Pancreas (tissue), 10 donors: ENCODE data around the gene ACBD4. TPM values are rescaled to one million over a fixed set of nuclear protein-coding genes. Genes with fewer than 3 reads are reported as not detected.
A peak's percentile ranks its signal among the peaks of the same experiment; 100 is the strongest.

ENCODE experiments used
- ATAC-seq, 4 donors: fragments of 200-7000 bp; cut with Tn5 transposase; one replicate each; pipeline versions ENCODE4 v1.8.0 to v1.9.1; 2020; ENCODE audit warnings: mild to moderate bottlenecking in 4 of 4, moderate library complexity in 4 of 4
- DNase-seq, 6 donors: peaks; one replicate each; pipeline ENCODE4 v3.0.0-alpha.2; 2020
- FAIRE-seq: peaks from 2 replicates; lab custom pipeline; 2012; peaks lifted over from hg19 to GRCh38; lab: Jason Lieb, UNC
- H3K27ac ChIP-seq, 4 donors: fragments of 200-600 bp; sonication (generic); 1 replicate in 3 of 4; 2 replicates in 1 of 4; pipeline versions ENCODE4 v1.5.0 to v1.8.0; 2020
- H3K27me3 ChIP-seq, 4 donors: fragments of 200-600 bp; one replicate each; pipeline ENCODE4 v1.8.0; 2021
- H3K36me3 ChIP-seq, 3 donors: fragments of 200-600 bp; sonication (generic) in 1 of 3; one replicate each; pipeline versions ENCODE4 v1.5.0 to v1.8.0; 2020 to 2021
- H3K4me1 ChIP-seq, 3 donors: fragments of 200-600 bp; one replicate each; pipeline ENCODE4 v1.8.0; 2021
- H3K4me3 ChIP-seq, 4 donors: fragments of 200-600 bp; sonication (generic) in 2 of 4; one replicate each; pipeline versions ENCODE4 v1.5.0 to v1.8.0; 2020 to 2021
- H3K9me3 ChIP-seq, 4 donors: fragments of 200-600 bp; one replicate each; pipeline ENCODE4 v1.8.0; 2021
- WGBS, 2 donors: extraction: QIAGEN DNeasy Blood & Tissue Kit; methylation state at CpG; one replicate each; pipeline ENCODE4 v1.1.7; 2013; 5-methylcytosine and 5-hydroxymethylcytosine counted together
- intact Hi-C, 3 donors: fragments of 100-400 bp; cut with DNase I; formaldehyde crosslinking; loops; one replicate each; pipeline versions ENCODE4 v1.11.1 to v1.14.2; 2022
- polyA plus RNA-seq, 2 donors: library from polyadenylated mRNA; stranded (reverse); fragments of 200-250 nt; gene quantifications; one replicate each; pipeline ENCODE4 v1.2.3, GENCODE V29; 2013
- total RNA-seq, 6 donors: library from RNA; stranded (reverse); fragmentation: NEBNext Ultra II Directional in 4 of 6; extraction: Animal tissue kit (Norgen Biotek cat#: 25700) in 4 of 6; gene quantifications; one replicate each; pipeline versions ENCODE4 v1.2.1 to v1.2.4, GENCODE V29; 2021 to 2023
- TF ChIP-seq, protein P1 (sequence below), 4 donors: fragments of 200-600 bp; sonication (generic) in 3 of 4; IDR thresholded peaks; one replicate each; pipeline versions ENCODE4 v1.5.0 to v1.8.0; 2021; ENCODE audit warnings: antibody characterized with exemption in 4 of 4
- donor health status: healthy with polysubstance abuse.
- donor health status: DM: no; HTN: no; CAD: no; lungs with moderate emphysema.
- donor health status: DM: no; HTN: no; CAD: no.
- donor health status: control.
- donor health status: control.
- donor health status: Bipolar disorder and iron deficiency.
- donor health status: DM: yes; HTN: yes; CAD: no.
- donor health status: DM: no; HTN: no; CAD: no.
- donor health status: DM: no; HTN: no; CAD: no.
- donor health status: DM: yes; HTN: yes; CAD: no.

Gene ACBD4
- total and polyA plus RNA-seq, 8 donors, result 10.6 to 39.0 (median 13.8) TPM

- H3K27ac ChIP-seq, result no peak overlapping the region
- H3K4me1 ChIP-seq, result no peaks in the 10 kb centered on the region
- peaks cover 0 to 29% (median 23%) of the 10 kb centered on the region in 3 donors for H3K36me3 ChIP-seq
- FAIRE-seq (no peak), ATAC-seq (no peak), DNase-seq (no peak)
- TF ChIP-seq, protein P1, sequence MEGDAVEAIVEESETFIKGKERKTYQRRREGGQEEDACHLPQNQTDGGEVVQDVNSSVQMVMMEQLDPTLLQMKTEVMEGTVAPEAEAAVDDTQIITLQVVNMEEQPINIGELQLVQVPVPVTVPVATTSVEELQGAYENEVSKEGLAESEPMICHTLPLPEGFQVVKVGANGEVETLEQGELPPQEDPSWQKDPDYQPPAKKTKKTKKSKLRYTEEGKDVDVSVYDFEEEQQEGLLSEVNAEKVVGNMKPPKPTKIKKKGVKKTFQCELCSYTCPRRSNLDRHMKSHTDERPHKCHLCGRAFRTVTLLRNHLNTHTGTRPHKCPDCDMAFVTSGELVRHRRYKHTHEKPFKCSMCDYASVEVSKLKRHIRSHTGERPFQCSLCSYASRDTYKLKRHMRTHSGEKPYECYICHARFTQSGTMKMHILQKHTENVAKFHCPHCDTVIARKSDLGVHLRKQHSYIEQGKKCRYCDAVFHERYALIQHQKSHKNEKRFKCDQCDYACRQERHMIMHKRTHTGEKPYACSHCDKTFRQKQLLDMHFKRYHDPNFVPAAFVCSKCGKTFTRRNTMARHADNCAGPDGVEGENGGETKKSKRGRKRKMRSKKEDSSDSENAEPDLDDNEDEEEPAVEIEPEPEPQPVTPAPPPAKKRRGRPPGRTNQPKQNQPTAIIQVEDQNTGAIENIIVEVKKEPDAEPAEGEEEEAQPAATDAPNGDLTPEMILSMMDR (IDR thresholded peaks at IDR 0.05), result no peak
- intact Hi-C loops, result no loop called here
- no peaks in the 10 kb centered on the region for H3K27me3 ChIP-seq
- WGBS, 2 donors, result 92 to 95% methylated on average over 5 of the region's 5 CpGs
- H3K9me3 ChIP-seq, result no peaks in the 10 kb centered on the region
- no peak overlapping the region for H3K4me3 ChIP-seq
These were observed 47.5 kb upstream of the ACBD4 start for GRCh38 chr17:45087978-45088377.

DNA sequence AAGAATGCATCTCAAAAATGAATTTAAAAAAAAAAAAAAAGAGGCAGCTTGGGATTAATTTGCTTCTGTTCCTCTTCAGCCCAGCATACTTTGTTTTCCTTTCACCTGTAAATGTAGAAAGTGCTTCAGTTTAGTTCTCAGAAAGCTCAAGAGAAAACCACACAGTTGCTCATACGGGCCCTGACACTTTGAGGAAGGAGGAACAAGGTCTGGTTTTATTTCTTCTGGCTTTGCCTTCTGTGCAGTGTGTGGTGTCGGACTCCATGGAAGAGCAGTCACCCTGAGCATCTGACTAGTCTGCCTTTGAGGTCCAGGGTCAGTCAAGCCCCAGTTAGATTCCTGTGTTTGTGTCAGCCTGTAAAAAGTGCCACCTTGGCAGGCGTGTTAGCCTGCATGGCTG is 46.7 kb upstream of the ACBD4 start:
- Histone ChIP-seq H3K4me1 (peaks cover 0 to 6% (median 0%) of the 10 kb centered on the region in 3 donors), H3K27ac (no peak overlapping the region), H3K27me3 (no peaks in the 10 kb centered on the region), H3K9me3 (no peaks in the 10 kb centered on the region), H3K36me3 (peaks cover 0 to 29% (median 26%) of the 10 kb centered on the region in 3 donors), H3K4me3 (no peak overlapping the region)
- FAIRE-seq (no peak), ATAC-seq (no peak), DNase-seq (no peak)
- TF ChIP-seq, protein P1 (IDR thresholded peaks at IDR 0.05), result no peak
- intact Hi-C loops, result no loop called here
- 89 to 93% methylated on average over 3 of the region's 3 CpGs for WGBS, 2 donors

GRCh38 chr17:45090711-45091110 is 44.8 kb upstream of the ACBD4 start:
- FAIRE-seq, result no peak
- peaks cover 0 to 7% (median 0%) of the 10 kb centered on the region in 3 donors for H3K4me1 ChIP-seq

DNA sequence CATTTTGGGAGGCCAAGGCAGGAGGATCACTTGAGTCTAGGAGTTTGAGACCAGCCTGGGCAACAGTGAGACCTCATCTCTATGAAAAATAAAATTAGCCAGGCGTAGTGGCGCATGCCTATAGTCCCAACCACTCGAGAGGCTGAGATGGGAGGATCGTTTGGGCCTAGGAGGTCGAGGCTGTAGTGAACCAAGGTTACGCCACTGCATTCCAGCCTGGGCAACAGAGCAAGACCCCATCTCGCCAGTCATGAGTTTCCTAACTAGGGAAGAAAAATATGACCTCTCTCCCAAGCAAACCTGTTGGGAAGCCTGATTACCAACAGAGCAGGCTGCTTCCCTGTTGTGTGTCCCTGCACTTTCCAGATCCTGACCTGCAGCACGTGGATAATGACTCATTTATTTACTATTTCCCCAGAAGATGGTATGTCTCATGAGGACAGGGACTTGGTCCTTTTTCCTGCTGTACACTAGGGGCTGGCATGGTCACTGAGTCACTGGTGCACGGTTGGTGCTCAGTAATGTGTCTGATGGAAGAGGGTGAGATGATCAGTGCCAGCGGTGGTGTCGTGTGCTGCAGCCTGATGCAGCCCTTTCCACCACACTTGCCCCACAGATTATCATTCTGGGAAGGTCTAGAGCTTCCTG is 43.6 kb upstream of the ACBD4 start:
- H3K27me3 ChIP-seq, result no peaks in the 10 kb centered on the region
- peaks cover 0 to 7% (median 0%) of the 10 kb centered on the region in 3 donors for H3K4me1 ChIP-seq
- TF ChIP-seq, protein P1 (IDR thresholded peaks at IDR 0.05), result no peak
- intact Hi-C loops, result loop anchor here in 1 of 3 donors (10.0 kb wide), 1 partner anchor 177 kb away; the partner anchor contains the start of gene GFAP
- peak overlapping the region in 2 of 4 donors; percentile 52 to 73 for H3K27ac ChIP-seq
- H3K36me3 ChIP-seq, result peaks cover 0 to 44% (median 40%) of the 10 kb centered on the region in 3 donors
- H3K9me3 ChIP-seq, result no peaks in the 10 kb centered on the region
- ATAC-seq (no peak), DNase-seq (no peak), FAIRE-seq (no peak)
- no peak overlapping the region for H3K4me3 ChIP-seq
- WGBS, 2 donors, result 88 to 94% methylated on average over 11 of the region's 11 CpGs

More at GRCh38 chr17:45090711-45091110, 44.8 kb upstream of the ACBD4 start:
- Histone ChIP-seq H3K9me3 (no peaks in the 10 kb centered on the region), H3K4me3 (no peak overlapping the region), H3K27me3 (no peaks in the 10 kb centered on the region), H3K27ac (no peak overlapping the region), H3K36me3 (peaks cover 0 to 42% (median 37%) of the 10 kb centered on the region in 3 donors)
- ATAC-seq, result no peak
- no peak for DNase-seq
- WGBS, 2 donors, result 71 to 82% methylated on average over 3 of the region's 3 CpGs
- TF ChIP-seq, protein P1 (IDR thresholded peaks at IDR 0.05), result no peak
- intact Hi-C loops, result loop anchor here in 1 of 3 donors (10.0 kb wide), 1 partner anchor 176 kb away; the partner anchor contains the start of gene GFAP
